SK-N-SH (cell line): ENCODE measurements around the gene ANKRD11. TPM values are rescaled to one million over a fixed set of nuclear protein-coding genes. Genes with fewer than 3 reads are reported as not detected.

Experiments used
- CTCF ChIA-PET: fragments of 300-600, 350-600 bp; formaldehyde crosslinking; extraction: SDS; loops from one replicate; lab custom pipeline; 2021; lab: Yijun Ruan, JAX
- POLR2A ChIA-PET: fragments of 350-600 bp; sonication (Branson Sonifier 250); formaldehyde crosslinking; extraction: SDS; loops from one replicate; lab custom pipeline; 2020; ENCODE audit warnings: antibody characterized with exemption, inconsistent platforms; lab: Yijun Ruan, JAX
- DNase-seq: peaks from one replicate; pipeline ENCODE4 v3.0.0; 2012
- H2AFZ ChIP-seq: fragments of 200-600 bp; sonication (generic); 2 replicates; pipeline ENCODE4 v1.8.1; 2016; ENCODE audit warnings: antibody characterized with exemption, mild to moderate bottlenecking, low read depth
- H3F3A ChIP-seq: fragments of 200-600 bp; sonication (generic); replicated peaks from 2 replicates; pipeline ENCODE3; 2016; ENCODE audit warnings: antibody characterized with exemption, mild to moderate bottlenecking; ENCODE audit not compliant: insufficient read depth
- H3K27ac ChIP-seq, 2 experiments: fragments of 200-500 bp in 1 of 2; fragments of 200-600 bp in 1 of 2; sonication (Bioruptor generic) in 1 of 2; sonication (generic), shearing (Covaris generic) in 1 of 2; 2 replicates each; pipeline versions ENCODE4 v1.5.1 to v1.6.1; 2014 to 2016; ENCODE audit warnings: low read depth in 2 of 2, inconsistent platforms in 1 of 2, low read length in 1 of 2, mild to moderate bottlenecking in 1 of 2, mixed read lengths in 1 of 2
- H3K27me3 ChIP-seq: fragments of 200-600 bp; sonication (generic), shearing (Covaris generic); 2 replicates; pipeline ENCODE4 v1.6.1; 2016; ENCODE audit warnings: mixed run types; ENCODE audit not compliant: insufficient read depth
- H3K36me3 ChIP-seq, 2 experiments: fragments of 200-500 bp in 1 of 2; fragments of 200-600 bp in 1 of 2; sonication (Bioruptor generic) in 1 of 2; sonication (generic) in 1 of 2; replicated peaks in 1 of 2; 2 replicates each; pipeline versions ENCODE3 to v1.5.1; 2014 to 2016; ENCODE audit warnings: low read length in 1 of 2, mild to moderate bottlenecking in 1 of 2; ENCODE audit not compliant: insufficient read depth in 2 of 2, control insufficient read depth in 1 of 2
- H3K4me1 ChIP-seq, 2 experiments: fragments of 200-500 bp in 1 of 2; fragments of 200-600 bp in 1 of 2; sonication (Bioruptor generic) in 1 of 2; sonication (generic), shearing (Covaris generic) in 1 of 2; 2 replicates each; pipeline versions ENCODE4 v1.5.1 to v1.6.1; 2014 to 2016; ENCODE audit warnings: low read depth in 1 of 2, low read length in 1 of 2, mixed run types in 1 of 2; ENCODE audit not compliant: insufficient read depth in 2 of 2, control insufficient read depth in 1 of 2
- H3K4me2 ChIP-seq: fragments of 200-600 bp; sonication (generic), shearing (Covaris generic); 2 replicates; pipeline ENCODE4 v1.6.1; 2017; ENCODE audit warnings: mixed run types
- H3K4me3 ChIP-seq, 2 experiments: fragments of 200-500 bp in 1 of 2; fragments of 200-600 bp in 1 of 2; sonication (Bioruptor generic) in 1 of 2; sonication (generic), shearing (Covaris generic) in 1 of 2; 2 replicates each; pipeline versions ENCODE4 v1.5.1 to v1.8.1; 2014 to 2016; ENCODE audit warnings: low read depth in 2 of 2, inconsistent platforms in 1 of 2, low read length in 1 of 2, mild to moderate bottlenecking in 1 of 2, mixed read lengths in 1 of 2, moderate library complexity in 1 of 2
- H3K79me2 ChIP-seq: fragments of 200-600 bp; sonication (generic); 2 replicates; pipeline ENCODE4 v1.8.1; 2017; ENCODE audit warnings: mild to moderate bottlenecking; ENCODE audit not compliant: insufficient read depth
- H3K9ac ChIP-seq: fragments of 200-600 bp; sonication (generic); 2 replicates; pipeline ENCODE4 v1.6.1; 2017; ENCODE audit warnings: mixed run types
- H3K9me2 ChIP-seq: fragments of 200-600 bp; sonication (generic); 2 replicates; pipeline ENCODE4 v1.6.1; 2017; ENCODE audit warnings: mixed run types
- H3K9me3 ChIP-seq: fragments of 200-600 bp; sonication (generic); 2 replicates; pipeline ENCODE4 v1.6.1; 2017; ENCODE audit warnings: mixed run types, mild to moderate bottlenecking, moderate library complexity
- H4K20me1 ChIP-seq: fragments of 200-600 bp; sonication (generic); 2 replicates; pipeline ENCODE4 v1.6.1; 2017; ENCODE audit warnings: mild to moderate bottlenecking, mixed run types; ENCODE audit not compliant: insufficient read depth
- FOXM1 ChIP-seq: IDR thresholded peaks from 2 replicates; pipeline ENCODE4 v1.4.0; 2012; ENCODE audit warnings: low read depth, mild to moderate bottlenecking
- GABPA ChIP-seq: IDR thresholded peaks from 2 replicates; pipeline ENCODE4 v1.4.0; 2012; ENCODE audit warnings: low read depth, mild to moderate bottlenecking
- NRF1 ChIP-seq: IDR thresholded peaks from 2 replicates; pipeline ENCODE4 v1.6.1; 2012; ENCODE audit warnings: low read depth, mild to moderate bottlenecking, low read length
- RXRA ChIP-seq: IDR thresholded peaks from 2 replicates; pipeline ENCODE4 v1.4.0; 2012; ENCODE audit warnings: low read depth, mild to moderate bottlenecking, borderline replicate concordance
- SIN3A ChIP-seq: IDR thresholded peaks from 2 replicates; pipeline ENCODE4 v1.6.1; 2012; ENCODE audit warnings: low read depth, mild to moderate bottlenecking, low read length, moderate library complexity, borderline replicate concordance
- ZBTB33 ChIP-seq: IDR thresholded peaks from 2 replicates; pipeline ENCODE4 v1.4.0; 2012; ENCODE audit warnings: low read depth, borderline replicate concordance
- WGBS: methylation state at CpG from one replicate; pipeline ENCODE4 v1.1.6; 2017; ENCODE audit warnings: low lambda C conversion rate; 5-methylcytosine and 5-hydroxymethylcytosine counted together
- polyA plus RNA-seq, 3 experiments: library from polyadenylated mRNA; depleted of rRNA; stranded (reverse); fragments of >200 nt; gene quantifications; 2 replicates each; pipeline ENCODE4 v1.2.3, GENCODE V29; 2012
- TF ChIP-seq, protein P1 (sequence below): fragments of 200-600 bp; sonication (generic); IDR thresholded peaks from 2 replicates; pipeline ENCODE4 v1.6.1; 2017; ENCODE audit warnings: antibody characterized with exemption, mild to moderate bottlenecking, moderate library complexity

ANKRD11 gene
- polyA plus RNA-seq, 1 of the 3 experiments (the other 2 are of a cell fraction) = 50.2 TPM

DNA sequence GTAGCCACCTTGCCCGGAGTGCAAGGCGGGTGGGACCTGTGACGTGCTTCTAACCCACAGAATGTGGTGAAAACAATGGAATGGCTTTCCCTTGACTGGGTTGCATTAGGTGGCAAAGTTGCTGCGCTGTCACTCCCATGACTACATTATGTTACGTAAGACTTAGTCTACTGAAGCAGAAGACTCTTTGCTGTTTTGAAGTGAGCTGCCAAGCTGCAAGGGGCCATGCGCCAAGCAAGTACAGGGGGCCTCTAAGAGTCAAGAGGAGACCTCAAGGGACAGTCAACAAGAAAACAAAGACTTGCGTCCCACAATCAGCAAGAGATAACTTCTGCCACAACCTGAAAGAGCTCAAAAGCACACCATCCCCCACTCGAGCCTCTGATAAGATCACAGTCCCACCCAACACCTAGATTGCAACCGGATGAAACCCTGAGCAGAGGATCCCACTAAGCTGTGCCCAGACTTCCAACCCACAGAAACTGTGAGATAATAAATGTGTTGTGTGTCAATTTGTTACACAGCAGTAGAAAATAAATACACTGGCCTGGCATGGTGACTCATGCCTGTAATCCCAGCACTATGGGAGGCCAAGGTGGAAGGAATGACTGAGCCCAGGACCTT lies 16.5 kb downstream of the ANKRD11 start:
- Histone ChIP-seq H3K4me3 (no peak overlapping the region), H2AFZ (no peak overlapping the region), H4K20me1 (peaks cover 100% of the 10 kb centered on the region), H3F3A (peaks cover 15% of the 10 kb centered on the region), H3K9me3 (no peaks in the 10 kb centered on the region), H3K9ac (no peak overlapping the region), H3K79me2 (peaks cover 100% of the 10 kb centered on the region), H3K27ac (no peak overlapping the region), H3K4me1 (peaks cover 27 to 31% of the 10 kb centered on the region in 2 experiments; a peak in 2 of 4 replicates), H3K9me2 (no peaks in the 10 kb centered on the region), H3K4me2 (no peak overlapping the region), H3K27me3 (no peaks in the 10 kb centered on the region), H3K36me3 (no peaks in the 10 kb centered on the region)
- POLR2A ChIA-PET = no interaction called here
- TF ChIP-seq GABPA (no peak), FOXM1 (no peak), SIN3A (no peak), RXRA (no peak), ZBTB33 (no peak), NRF1 (no peak)
- CTCF ChIA-PET = interaction anchor here (1.2 to 1.3 kb wide), 2 partner anchors 9 to 39 kb away, joined by 3 read pairs; no protein-coding TSS in a partner anchor
- no peak for DNase-seq
- whole genome bisulfite sequencing = 83% methylated on average over 8 of the region's 9 CpGs

DNA sequence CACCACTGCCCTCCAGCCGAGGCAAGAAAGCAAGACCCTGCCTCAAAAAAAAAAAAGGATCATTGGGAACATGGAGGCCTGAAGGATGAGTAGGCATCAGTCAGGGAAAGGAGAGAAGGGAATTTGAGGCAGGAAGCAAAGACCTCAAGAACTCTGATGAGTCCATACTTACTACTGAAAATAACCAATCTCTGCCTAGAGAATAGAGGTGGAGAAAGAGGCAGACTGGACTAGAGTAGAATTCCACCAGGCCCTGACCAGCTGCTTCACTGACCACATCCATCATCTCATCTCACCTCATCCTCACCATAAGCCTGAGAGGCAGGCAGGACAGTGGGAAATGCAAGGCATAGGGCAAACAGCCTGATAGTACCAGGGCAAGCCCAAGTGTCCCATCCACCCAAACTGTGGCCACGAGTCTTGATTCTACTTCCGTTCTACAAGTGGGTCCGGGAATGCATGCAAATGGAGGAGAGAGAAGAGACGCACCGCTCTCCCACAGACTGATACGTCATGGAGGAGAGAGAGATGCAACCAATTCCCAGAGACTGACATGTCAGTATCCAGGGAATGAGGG lies 17.1 kb downstream of the ANKRD11 start:
- H3K9me2 ChIP-seq = no peaks in the 10 kb centered on the region
- no peak for DNase-seq
- H3K36me3 ChIP-seq = no peaks in the 10 kb centered on the region
- H3K4me2 ChIP-seq = no peak overlapping the region
- H3K27me3 ChIP-seq = no peaks in the 10 kb centered on the region
- WGBS = 93% methylated on average over 7 of the region's 7 CpGs
- POLR2A ChIA-PET = no interaction called here
- H3F3A ChIP-seq = peaks cover 17% of the 10 kb centered on the region
- H3K9me3 ChIP-seq = no peaks in the 10 kb centered on the region
- peaks cover 21 to 31% of the 10 kb centered on the region in 2 experiments; a peak in 2 of 4 replicates for H3K4me1 ChIP-seq
- H2AFZ ChIP-seq = no peak overlapping the region
- H3K27ac ChIP-seq = no peak overlapping the region
- H3K9ac ChIP-seq = no peak overlapping the region
- TF ChIP-seq, protein P1, sequence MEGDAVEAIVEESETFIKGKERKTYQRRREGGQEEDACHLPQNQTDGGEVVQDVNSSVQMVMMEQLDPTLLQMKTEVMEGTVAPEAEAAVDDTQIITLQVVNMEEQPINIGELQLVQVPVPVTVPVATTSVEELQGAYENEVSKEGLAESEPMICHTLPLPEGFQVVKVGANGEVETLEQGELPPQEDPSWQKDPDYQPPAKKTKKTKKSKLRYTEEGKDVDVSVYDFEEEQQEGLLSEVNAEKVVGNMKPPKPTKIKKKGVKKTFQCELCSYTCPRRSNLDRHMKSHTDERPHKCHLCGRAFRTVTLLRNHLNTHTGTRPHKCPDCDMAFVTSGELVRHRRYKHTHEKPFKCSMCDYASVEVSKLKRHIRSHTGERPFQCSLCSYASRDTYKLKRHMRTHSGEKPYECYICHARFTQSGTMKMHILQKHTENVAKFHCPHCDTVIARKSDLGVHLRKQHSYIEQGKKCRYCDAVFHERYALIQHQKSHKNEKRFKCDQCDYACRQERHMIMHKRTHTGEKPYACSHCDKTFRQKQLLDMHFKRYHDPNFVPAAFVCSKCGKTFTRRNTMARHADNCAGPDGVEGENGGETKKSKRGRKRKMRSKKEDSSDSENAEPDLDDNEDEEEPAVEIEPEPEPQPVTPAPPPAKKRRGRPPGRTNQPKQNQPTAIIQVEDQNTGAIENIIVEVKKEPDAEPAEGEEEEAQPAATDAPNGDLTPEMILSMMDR = no peak
- CTCF ChIA-PET = no interaction called here
- H3K79me2 ChIP-seq = peaks cover 100% of the 10 kb centered on the region
- no peak overlapping the region for H3K4me3 ChIP-seq
- peaks cover 100% of the 10 kb centered on the region for H4K20me1 ChIP-seq
